Breast epithelium (tissue), 3 donors: ENCODE results near the gene LMAN1.

Source experiments
- CTCF ChIP-seq, 3 donors: fragments of 450-650 bp; IDR thresholded peaks; one replicate each; pipeline ENCODE4 v1.5.1; 2016 to 2017; ENCODE audit warnings: antibody characterized with exemption in 3 of 3, mild to moderate bottlenecking in 3 of 3, moderate library complexity in 3 of 3
- POLR2A ChIP-seq: fragments of 450-650 bp; IDR thresholded peaks from one replicate; pipeline ENCODE4 v1.6.1; 2016; ENCODE audit warnings: antibody characterized with exemption, mild to moderate bottlenecking, moderate library complexity

GRCh38 chr18:59359576-59359952, 499 bp upstream of the LMAN1 start:
- TF ChIP-seq POLR2A (no peak), CTCF (IDR thresholded peaks at IDR 0.05) (no peak)
